DMS 273 treated with DMSO at 0.1 percent for 48 hours (cell line): ENCODE measurements around the gene ZBTB46.

Source experiments
- DNase-seq: peaks from one replicate; lab custom pipeline; 2025; lab: John Stamatoyannopoulos, UW

Gene ZBTB46

GRCh38 chr20:63694584-63695423 lies 136.3 kb downstream of the ZBTB46 start:
- DNase-seq, result no peak

GRCh38 chr20:63693733-63694583 lies 137.1 kb downstream of the ZBTB46 start:
- no peak for DNase-seq
